GM21825 (cell line): ENCODE results near the gene ZCCHC7.
"Not testable (repeated sequence)": the region's sequence is repeated elsewhere in the genome, so short reads cannot be mapped to it uniquely, and the experiment has no call there.

Source experiments
- ATAC-seq: cut with Tn5 transposase; IDR thresholded peaks from one replicate; pipeline ENCODE4 v1.9.1; 2021; ENCODE audit warnings: mild to moderate bottlenecking, moderate library complexity; ENCODE audit not compliant: unreplicated experiment

ZCCHC7 gene

DNA sequence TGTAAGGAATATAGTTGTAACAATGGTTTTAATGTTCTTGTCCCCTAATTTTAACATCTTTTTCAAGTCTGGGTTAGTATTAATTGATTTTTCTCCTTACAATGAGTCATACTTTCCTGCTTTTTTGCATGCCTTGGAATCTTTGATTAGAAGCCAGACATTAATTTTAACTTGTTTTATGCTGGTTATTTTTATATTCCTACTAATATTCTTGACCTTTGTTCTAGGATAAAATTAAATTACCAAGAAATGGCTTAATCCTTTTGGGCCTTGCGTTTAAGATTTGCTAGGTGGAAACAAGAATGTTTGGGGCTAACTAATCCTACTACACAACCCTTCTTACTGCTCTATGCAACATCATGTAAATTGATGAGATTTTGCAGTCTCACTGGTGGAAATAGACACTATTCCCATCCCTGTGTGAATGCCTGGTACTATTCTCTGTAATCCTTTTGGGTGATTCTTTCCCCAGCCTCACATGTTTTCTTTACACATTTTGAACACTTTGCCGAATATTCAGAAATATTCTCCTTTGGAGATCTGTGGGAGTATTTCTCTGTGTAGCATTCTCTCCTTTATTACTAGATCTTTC, 47.2 kb downstream of the ZCCHC7 start:
- ATAC-seq: no peak

DNA sequence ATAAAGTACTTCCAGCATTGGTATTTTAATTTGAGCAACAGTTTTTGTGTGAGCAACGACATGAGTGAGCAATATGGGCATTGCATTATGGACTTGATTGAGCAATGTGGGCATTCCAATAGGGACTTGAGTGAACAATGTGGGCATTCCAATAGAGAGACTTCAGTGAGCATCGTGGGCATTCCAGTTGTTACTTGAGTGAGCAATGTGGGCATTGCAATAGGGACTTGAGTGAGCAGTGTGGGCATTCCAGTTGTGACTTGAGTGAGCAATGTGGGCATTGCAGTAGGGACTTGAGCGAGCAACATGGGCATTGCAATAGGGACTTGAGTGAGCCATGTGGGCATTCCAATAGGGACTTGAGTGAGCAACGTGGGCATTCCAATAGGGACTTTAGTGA, 52.2 kb downstream of the ZCCHC7 start:
- ATAC-seq: no peak

GRCh38 chr9:37174247-37174646, 53.9 kb downstream of the ZCCHC7 start:
- ATAC-seq: no peak

DNA sequence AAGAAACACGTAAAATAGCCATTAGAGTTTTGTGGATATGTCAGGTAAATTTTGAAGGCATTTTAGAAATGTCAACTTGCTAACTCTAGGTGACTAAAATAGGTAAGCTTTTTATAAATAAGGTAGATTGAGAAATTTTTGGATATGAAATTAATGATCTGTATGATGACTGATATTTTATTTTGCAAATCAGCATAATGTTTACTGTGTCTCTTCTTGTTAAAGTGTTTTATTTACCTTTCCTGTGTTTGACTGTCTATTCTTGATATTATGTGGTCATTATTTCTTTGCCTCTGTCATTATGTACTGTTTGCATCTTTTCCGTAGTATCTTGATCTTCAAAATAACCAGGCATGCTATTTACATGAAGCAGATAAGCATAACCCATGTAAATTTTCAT, 58.4 kb downstream of the ZCCHC7 start:
- no peak for ATAC-seq

DNA sequence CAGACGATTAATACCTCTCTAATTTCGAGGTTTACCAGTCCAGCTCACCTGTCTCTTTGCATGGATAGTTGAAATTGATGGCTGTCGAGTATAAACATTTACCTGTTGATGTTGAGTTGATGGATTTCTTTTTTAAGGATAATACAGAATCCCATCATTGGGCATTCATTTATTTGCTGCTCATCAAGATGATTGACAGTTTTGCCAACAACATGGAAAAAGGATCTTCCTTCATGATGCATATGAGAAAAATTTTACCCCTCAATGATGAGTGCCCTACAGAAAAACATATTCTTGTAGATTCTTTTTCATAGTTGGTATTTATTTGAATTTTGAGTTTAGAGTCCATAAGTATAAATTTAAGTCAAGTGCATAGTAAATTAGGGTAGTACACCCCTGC, 59.2 kb downstream of the ZCCHC7 start:
- ATAC-seq: no peak

GRCh38 chr9:37180138-37180537, 59.8 kb downstream of the ZCCHC7 start:
- ATAC-seq: no peak

GRCh38 chr9:37182718-37183117, 62.3 kb downstream of the ZCCHC7 start:
- no peak for ATAC-seq

DNA sequence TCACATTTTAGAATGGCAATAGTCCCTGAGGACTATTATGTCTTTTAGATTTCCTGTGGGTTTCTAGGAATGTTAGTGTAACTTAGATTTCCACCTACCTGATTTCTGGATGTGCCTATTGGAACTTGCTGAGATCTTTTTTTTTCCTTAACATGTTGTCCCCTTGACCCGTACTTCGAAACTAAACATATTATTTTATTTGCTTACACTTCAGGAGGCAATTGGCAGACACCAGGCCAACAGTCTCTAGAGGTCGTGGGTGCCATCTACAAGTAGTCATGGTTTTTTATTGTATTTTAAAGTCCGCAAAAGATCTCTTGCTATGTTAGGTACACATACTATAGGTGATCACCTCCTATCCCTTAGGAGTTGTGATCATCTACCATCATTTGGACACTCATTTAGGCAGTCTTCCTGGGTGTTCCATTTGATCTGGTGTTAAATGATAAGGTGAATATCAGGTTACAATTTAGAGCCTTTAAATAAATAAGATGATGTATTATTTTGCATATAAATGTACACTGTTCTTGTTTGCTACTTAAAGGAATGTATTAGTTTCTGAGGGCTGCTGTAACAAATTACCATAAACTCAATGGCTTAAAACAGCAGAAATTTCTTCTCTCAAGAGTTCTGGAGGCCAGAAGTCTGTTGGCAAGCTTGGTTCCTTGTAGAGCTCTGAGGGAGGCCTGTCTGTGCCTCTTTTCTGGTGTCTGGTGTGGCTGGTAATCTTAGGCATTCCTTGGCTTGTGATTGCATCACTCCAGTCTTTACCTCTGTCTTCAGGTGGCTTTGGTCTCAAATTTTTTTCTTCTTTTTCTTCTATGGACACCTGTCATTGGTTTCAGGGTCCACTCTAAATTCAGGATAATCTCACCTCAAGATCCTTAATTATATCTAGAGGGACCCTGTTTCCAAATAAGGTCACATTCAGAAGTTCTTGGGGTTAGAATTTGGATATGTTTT, 64.8 kb downstream of the ZCCHC7 start:
- ATAC-seq: no peak

DNA sequence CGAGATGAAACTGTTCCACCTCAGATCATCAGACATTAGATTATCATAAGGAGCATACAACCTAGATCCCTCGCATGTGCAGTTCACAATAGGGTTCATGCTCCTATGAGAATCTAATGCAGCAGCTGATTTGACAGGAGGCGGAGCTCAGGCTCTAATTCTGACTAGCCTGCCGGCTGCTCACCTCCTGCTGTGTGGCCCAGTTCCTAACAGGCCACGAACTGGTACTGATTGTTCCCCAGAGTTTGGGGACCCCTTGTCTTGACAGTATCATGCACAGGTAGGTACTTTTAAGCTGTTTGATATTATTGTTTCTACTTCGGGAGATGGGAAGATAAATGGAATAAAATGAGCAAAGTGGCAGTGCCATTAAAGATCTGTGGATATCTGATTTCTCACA, 66.9 kb downstream of the ZCCHC7 start:
- peak; percentile 40 for ATAC-seq

GRCh38 chr9:37187713-37188439, 67.5 kb downstream of the ZCCHC7 start:
- peak; percentile 57 for ATAC-seq

DNA sequence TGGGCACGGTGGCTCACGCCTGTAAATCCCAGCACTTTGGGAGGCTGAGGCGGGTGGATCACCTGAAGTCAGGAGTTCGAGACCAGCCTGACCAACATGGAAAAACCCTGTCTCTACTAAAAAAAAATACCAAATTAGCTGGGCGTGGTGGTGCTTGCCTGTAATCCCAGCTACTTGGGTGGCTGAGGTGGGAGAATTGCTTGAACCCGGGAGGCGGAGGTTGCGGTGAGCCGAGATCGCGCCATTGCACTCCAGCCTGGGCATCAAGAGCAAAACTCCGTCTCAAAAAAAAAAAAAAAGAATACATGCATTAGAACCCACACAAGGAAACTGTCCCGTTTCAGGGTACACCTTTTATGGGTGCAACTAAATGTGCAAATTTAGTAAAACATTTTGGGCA, 70.4 kb downstream of the ZCCHC7 start:
- ATAC-seq: not testable (repeated sequence)

- ATAC-seq: no peak
Measured at GRCh38 chr9:37191403-37192089, 71.2 kb downstream of the ZCCHC7 start.

GRCh38 chr9:37192803-37193202, 72.4 kb downstream of the ZCCHC7 start:
- no peak for ATAC-seq

DNA sequence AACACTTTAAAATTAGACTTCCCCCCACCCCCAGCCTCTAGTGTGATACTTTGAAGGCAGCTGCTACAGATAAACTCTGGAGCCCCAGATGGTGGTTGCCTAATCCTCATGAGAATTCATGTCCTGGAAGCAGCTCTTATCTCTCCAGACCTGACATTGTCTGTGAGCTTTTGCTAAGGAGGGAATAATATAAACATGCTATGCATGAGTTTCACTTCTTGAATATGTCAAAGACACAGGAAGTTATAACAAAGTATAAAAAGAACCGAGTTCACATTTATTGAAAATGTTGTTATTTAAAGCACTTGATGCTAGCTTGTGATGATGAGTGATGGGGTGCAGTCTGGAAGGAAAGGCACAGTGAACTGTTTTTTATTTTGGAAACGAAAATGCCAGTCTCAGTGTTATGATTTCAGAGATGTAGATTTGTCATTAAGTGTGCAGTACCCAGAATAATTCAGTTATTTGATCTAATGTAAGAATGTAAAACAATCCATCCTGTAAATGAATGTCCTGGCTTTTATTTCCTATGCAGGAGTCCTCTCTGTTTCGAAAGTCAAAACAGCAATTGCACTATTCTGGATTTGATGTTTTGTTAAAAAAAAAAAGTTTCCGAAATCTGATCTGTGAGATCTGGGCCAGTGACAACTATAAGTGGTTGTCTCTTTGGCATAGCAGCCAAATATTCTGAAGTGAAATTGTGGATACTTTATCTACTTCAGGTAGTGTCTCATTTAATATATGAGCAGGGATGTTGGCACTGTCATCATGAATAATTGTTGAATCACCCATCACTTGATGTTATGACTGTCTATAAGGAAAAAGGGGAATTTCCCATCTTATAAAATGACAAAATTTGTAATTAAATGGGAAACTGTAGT, 77.0 kb downstream of the ZCCHC7 start:
- peak; percentile 57 for ATAC-seq

DNA sequence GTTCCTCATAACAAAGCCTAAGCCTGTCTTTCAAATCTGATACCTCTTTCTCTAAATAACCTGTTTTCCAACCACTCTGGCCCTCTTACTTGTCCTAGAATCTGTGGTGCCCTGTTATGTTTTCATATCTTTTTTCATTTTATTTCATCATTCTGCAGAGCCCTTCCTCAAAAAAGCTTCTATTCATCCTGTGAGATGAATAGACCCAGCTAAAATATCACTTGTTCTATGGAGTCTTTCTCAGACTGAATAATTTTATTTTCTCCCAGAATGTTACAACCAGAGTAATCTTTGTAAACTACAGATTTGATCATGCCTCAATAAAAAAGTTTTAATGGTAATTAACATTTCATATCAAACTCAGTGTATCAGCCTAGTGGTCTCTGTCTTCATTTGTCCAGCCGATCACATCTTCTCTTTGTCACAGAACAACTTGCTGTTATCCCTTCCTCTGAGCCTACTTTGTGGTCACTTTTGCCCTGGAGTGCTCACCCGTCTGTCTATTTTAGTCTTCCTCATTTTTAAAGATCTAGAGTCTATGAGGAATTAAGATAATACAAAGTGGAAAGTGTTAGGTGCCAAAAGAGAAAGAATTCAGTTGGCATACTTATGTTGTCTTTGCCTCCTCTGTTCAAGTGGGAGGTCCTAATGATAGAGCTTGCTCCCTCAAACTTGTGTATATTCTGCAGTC, 77.8 kb downstream of the ZCCHC7 start:
- ATAC-seq: no peak

- ATAC-seq: no peak
Measured at GRCh38 chr9:37198831-37199230, 78.5 kb downstream of the ZCCHC7 start.

DNA sequence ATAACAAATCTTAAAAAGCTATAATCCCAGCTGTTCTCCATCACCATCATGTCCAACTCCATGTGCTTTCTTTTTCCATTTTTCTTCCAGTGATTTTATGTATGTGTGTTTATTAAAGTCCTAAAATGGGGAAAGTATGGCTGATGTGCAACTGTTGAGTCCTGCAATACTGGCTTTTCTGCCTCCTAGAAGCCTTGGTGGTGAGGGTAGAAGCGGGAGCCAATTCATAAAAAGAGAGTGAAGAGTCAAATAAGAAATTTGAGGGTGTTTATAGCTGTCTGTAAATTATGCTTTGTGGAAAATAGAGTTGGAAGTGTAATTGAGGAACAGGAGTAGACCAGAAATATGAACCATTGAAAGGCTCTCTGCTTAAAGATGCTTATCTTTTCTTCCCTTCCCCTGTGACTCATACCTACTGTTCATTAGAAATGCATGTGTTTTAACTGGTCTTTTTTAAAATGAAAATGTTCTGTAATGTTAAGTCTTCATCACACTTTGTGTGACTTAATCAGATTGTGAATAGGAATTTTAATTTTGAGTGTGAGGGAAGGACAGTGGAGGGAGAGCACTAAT, 80.1 kb downstream of the ZCCHC7 start:
- ATAC-seq: no peak

GRCh38 chr9:37201581-37201980, 81.2 kb downstream of the ZCCHC7 start:
- ATAC-seq: no peak

- no peak for ATAC-seq
Measured at GRCh38 chr9:37202091-37202490, 81.7 kb downstream of the ZCCHC7 start.
